Activated CD4-positive, alpha-beta T cell treated with anti-CD3 and anti-CD28 coated beads for 24 hours (primary cell): Measurements from ENCODE around the gene SH3RF3.
"Not testable (repeated sequence)": the region's sequence is repeated elsewhere in the genome, so short reads cannot be mapped to it uniquely, and the experiment has no call there.

Experiments
- DNase-seq, 2 donors: peaks; one replicate each; pipeline ENCODE4 v3.0.0-alpha.2; 2020; ENCODE audit warnings: low read depth in 2 of 2

SH3RF3 gene

DNA sequence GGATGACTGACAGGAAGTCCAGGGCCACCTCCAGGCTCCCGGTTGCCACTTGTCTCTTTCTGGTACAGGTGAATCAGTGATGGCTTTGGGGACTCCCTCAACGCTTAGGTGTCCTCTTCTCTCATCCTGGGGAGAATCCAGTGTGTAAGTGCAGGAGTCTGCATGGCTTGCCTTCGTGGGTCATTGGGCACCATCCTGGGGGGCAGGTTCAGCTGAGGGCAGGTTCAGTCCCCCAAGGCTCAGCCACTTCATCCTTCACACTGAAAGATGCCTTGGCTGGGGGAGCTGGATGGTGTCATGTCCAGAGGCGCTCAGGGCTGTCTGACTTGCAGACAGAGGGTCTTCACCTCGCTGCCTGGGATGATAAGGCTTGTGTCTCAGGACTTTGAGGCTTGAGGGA is 29.2 kb downstream of the SH3RF3 start:
- DNase-seq: no peak

DNA sequence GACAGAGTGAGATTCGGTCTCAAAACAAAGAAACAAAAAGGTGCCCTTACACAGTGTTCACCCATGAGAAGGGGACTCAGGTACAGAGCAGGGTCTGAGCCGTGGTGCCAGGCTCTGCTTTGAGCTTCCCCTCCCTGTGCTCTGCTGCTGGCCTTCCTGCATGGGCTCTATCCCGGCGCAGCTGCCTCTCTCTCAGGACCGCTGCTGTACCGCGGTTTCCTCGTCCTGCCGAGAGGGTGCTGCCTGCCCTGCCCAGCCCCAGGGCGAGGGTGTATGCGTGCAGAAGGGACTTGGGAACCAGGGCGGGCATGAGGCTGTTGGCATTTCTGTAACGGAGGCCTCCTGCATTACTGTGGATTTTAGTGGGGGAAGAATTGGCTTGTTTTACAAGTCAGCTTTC is 30.1 kb downstream of the SH3RF3 start:
- no peak for DNase-seq

DNA sequence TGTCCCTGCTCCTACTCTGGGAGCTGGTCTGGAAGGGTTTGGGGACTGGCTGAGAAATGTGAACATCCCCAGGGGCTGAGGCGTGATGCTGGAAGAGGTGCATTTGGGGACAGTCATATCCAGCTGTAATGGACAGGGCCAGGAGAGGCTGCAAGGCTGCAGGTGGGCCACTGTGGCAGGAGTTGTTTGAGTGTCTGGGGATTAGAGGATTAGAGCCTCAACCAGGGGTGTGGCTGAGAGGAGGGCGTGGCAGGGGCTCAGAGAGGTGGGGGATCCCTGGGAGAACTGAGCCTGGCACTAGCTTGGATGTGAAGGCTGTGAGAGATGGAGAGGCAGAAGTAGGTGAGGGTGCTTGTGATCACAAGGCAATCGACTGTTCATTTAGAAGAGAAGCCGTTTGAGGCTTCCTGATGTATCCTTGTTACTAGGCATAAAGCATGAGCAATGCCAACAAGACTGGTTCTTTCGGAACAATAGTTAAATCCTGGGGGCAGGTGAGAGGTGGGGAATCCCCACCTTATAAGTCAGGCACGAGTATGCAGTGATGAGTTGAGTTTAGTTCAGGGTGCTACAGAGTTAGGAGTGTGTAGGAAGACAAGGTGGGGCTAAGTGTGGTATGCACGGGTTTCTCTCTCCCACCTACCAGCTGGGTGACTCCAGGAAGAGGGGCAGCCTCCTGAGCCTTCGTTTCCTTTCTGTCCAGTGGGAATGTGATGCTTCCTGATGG is 31.9 kb downstream of the SH3RF3 start:
- no peak for DNase-seq

DNA sequence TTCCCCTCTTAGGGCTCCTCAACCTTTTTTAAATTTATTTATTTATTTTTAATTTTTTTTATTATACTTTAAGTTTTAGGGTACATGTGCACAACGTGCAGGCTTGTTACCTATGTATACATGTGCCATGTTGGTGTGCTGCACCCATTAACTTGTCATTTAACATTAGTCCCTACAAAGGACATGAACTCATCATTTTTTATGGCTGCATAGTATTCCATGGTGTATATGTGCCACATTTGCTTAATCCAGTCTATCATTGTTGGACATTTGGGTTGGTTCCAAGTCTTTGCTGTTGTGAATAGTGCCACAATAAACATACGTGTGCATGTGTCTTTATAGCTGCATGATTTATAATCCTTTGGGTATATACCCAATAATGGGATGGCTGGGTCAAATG is 33.4 kb downstream of the SH3RF3 start:
- not testable (repeated sequence) for DNase-seq

DNA sequence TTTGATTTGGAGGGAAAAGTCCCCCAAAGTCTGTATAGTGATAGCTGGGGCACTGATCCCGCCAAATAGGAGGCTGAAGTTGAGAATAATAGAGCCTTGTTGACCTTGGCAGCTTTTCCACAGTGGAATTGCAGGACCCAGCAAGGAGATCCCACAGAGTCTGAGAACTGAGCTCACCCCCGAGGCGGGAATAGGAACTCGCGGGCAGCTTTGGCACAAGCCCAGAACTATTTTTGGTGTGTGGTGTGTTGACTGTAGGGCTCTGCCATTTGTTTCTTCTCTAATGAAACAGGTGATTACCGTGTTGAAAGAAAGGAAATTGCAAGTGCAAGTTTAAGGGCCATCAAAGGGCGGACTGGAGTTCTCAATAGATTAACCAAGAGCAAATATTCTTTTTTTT is 34.0 kb downstream of the SH3RF3 start:
- no peak for DNase-seq

DNA sequence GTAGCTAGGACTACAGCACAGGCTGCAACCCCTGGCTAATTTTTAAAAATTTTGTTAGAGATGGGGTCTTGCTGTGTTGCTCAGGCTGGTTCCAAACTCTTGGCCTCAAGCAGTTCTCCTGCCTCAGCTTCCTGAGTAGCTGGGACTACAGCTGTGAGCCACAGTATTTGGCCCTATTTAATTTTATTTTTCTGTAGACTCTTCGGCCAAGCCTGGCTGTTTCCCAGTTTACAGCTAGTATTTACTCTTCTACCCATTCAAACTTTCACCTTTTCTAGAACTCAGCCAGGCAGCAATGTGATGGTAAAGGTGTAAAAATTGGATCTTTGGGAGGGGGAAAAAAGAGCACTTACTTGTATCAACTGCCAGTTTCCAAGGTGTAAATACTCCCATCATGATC is 35.3 kb downstream of the SH3RF3 start:
- DNase-seq: no peak

DNA sequence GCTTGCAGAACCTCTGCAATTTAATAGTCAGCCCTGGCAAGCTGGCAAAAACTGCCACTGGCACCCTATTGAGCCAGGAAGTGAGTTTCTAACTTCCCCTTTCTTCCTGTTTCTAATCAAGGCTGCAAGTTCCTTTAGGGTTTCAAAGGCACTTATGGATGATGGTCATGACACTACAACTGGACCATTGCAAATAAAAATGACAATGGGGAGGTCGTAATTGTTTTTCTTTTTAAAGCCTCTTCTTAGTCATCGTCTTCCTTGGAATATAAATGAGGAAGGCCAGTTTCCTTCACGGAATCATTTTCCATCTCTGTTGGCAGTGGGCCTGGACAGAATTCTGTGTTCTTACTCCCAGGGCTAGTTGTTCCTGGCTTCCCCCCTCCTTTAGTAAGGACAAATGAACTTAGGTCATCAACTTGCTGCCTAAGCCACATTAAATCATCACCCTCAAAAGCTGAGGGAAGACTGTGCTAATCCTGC is 35.8 kb downstream of the SH3RF3 start:
- DNase-seq: no peak

DNA sequence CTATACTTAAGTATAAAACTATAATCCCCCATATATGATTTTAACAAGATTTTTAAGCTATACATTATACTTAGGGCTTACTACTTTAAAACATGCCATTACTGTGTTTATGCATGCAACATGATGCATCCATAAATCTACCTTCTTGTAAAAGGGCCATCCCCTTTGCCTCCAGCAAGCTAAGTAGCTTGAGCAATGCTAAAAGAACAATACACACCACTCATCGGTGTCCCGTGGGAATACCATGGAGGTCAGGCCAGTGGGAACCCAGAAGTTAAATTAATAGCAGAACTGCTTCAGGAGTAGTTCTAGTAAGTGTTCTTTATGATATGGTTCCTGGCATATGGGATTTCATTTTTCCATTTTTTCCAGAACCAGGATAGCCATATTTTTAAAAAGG is 37.8 kb downstream of the SH3RF3 start:
- no peak for DNase-seq

DNA sequence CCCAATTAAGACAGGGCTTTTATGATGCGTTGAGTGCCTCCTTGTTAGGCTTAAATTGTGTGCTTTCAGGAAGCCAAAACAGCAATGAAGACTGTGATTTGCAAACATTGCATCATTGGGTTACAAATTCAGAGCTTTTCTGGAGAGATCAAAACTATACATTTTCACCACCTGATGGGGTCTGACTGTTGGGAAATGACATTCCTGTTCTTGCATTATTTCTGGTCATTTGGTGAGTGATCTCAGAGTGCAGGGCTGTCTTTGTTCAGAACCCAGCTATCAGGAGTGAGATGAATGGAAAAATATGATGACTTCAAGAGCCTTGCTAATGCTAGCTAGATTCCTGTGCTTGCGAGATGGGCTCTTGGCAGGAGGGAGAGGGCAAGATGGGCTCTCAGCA is 39.1 kb downstream of the SH3RF3 start:
- no peak for DNase-seq

DNA sequence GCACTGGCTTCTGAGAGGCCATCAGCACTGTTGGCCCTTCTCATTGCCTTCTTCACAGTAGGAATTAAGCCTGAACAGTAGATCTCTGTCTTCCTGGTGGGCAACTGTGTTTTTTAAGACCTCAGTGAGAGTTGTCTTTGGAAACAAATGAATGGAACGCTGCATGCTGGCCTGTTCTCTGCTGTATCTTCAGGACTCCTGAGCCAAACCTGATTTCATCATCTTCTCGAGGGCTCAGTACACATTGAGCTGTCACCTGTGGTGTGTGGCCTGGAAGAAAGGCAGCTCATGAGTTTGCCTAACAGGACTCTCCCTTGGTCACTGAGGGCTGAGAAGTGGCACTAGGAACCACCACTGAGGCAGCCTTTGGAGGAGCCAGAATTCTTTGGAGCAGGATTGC is 39.7 kb downstream of the SH3RF3 start:
- DNase-seq: no peak

DNA sequence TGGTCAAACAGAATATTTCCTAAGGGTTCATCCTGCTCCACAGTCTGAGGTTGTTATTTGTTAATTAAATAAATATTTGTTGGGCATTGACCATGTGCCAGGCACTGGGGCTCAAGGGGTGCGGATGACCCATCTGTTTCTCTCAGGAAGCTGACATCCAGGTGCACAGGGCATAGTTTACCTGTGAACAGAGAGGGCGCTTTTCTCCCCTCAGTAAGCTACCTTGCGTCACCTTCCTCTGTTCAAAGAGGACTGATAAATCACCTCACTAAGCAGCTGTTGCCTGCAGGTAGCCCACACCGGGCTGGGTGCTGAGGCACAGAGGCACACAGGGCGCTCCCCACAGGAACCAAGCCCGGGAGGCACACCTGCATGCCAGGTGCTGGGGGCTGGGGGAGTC is 41.6 kb downstream of the SH3RF3 start:
- DNase-seq: no peak

DNA sequence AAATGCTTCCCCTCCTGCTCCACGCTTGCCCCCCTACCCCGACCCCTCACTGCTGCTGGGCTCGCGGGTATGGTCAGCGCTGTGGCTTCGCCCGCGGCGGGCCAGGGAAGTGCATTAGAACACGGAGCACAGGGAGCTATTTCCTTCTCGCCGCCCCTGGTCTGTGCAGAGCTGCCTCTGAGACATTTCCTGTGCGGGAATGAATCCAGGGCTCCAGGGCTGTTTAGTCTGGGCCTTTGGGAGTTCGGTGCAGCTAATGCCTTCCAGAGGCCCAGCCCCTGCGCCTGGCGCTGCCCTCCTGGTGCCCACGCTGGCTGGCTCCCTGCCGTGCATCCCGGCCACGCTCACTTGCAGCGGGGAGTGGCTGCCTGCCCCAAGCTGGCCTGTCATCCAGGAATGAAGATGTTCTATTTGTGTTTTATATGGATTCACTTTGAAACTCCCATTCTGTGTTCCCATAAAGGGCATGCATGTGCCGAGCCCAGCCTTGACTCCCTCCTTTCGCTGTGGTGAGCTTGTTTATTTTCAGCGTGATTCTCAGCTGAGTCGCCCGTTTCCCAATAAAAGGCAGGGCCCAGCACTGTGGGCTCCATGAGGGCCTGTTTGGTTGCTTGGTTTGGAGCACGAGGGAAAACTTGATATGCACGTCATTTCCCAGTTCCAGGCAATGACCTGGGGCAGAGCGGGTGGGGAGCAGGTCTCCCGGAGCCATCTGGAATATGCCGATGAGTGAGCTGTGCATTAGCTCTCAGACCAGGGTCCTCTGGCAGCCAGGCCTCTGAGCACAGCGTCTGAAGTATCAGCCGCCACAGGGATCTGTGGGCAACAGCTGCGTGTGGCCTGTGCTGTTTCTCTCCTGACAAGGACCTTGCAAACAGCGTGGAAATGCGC is 42.7 kb downstream of the SH3RF3 start:
- DNase-seq: no peak

DNA sequence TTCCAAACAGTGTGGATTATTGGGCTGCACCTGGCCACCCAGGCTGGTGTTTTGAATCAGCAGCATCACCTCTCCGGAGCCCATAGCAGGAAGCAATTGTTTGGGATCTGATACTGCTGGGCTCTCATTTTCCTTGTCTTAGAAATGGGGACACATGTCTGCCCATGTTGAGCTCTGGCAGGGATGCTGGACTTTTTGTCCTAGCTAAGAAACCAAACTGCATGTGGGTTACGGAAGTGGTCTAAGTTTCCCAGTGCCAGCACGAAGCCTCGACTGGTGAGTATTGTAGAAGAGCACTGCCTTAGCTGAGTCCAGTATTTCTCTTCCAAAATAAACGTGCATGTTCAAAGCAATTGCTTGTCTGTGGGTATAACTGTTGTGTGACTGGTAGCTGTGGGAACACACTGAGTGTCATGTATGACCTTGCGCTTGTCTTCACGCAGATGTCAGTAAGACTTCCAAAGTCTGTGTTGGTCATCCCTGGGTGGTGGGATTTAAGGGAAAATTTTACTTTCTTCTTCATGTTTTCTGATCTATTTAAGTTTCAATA is 43.6 kb downstream of the SH3RF3 start:
- no peak for DNase-seq

DNA sequence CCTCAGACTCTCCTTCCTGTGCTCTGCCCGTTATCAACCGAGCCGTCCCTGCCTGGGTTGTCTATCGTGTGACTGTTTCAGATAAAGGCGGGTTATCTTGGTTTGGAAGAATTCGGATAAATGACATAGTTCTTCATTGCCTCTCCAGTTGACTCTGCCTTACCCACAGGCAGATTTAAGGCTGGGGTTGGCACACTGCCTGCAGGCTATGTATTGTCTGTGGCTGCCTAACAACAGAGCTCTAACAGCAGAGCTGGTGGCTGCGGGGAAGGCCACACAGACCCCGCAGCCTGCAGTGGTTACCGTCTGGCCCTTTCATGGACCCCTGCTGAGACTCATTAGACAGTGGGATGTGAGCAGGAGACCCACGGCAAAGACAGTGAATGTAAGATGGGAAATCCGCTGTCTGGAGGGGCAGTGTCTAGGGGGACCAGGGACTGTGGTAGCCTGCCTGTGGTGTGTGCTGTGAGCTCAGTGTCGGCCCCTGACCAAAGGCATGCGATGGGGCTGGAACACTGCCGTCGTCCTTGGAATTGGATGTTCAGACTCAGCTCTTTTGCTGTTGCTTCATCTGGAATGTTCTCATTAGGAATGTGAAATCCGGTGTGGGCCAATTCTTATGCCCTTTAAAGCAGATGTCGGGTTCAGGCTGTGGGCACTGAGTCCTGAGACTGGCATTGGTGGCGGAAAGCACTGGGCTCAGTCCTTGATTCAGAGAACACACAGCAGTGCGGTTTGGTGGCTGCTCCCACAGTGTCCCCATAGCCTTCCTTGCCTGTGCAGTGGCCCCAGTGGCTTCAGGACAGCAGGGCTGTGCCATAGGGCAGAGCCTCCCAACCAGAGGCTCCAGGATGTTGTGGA is 44.5 kb downstream of the SH3RF3 start:
- no peak for DNase-seq

DNA sequence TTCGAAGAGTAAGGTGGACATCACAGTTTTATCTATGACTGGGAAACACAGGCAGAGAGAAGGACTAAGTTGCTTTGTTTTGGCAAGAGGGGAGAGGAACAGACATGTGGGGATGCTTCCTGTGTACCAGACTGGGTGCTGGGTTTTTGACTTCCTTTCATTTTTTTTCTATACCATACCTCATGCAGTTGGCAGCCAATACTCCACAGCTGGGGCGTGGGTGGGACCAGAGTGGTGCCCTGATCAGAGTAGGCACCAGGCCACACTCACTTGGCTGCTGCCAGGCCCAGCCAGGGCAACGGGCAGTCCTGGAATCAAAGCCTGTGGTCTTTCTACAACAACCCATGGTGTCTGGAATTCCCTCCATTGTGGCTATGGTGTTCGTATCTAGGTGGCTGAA is 45.2 kb downstream of the SH3RF3 start:
- no peak for DNase-seq

DNA sequence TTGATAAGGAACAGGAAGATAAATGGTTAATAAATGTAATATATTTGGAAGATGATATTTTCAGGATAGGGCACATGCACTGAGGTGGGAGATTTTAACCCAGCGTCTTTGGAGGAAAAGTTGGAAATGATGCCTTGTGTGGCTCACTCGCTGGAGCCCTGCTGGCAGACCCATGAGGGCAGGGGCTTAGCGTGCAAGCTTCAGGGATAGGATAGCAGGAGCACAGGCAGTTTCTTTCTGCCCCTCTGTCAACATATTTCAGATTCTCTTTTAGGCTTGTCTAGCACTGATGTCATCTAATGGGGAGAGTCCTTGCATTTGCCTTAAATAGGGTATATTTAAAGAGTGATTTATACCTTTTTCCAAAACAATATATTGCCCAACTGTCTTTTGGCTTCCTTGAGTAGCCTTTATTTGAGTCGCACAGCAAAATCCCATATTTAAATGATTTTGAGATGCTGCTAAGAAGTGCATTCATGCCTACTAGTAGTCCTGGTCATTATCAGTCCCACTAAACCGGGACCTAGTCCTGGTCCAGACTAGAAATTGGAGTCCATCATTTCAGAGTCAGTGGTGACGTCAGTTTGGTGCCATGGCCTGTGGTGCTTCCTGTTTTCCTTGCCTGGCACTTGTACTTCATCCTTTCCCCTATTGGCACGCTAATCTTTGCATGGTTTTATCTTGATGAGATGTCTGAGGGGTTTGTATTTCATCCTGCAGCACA is 45.8 kb downstream of the SH3RF3 start:
- DNase-seq: no peak

DNA sequence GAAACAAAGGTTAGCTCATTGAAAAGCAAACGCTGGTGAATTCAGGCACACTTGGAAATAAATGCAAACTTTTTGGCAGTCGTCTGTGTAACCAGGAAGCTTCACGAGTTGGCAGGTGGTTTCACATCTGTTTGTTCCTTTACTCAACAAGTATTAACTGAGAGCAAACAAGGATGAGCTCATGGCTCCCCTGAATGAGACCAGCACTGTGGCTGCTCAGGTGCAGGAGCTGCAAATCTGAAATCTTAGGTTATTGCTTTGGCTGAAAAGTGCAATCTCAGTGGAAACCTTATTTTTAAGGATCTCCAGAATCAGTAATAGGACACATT is 46.3 kb downstream of the SH3RF3 start:
- DNase-seq: no peak

DNA sequence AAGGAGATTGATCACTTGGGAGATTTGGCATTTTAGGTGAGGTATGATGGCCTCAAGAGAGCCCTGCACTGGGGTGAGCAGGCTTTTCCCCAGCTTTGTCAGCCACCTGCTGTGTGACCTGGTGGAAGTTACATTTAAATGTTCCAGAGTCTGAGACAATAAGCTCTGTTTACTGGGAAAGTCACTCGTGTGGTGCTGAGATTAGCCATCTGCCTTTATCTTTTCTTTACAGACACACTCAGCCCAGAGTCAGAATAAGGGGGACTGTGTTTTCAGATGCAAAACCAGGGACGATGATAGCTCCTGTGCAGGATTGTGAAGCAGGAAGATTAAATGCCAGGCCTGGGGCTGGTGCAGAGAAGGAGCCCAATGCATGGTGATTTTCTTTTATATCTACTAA is 47.9 kb downstream of the SH3RF3 start:
- no peak for DNase-seq

DNA sequence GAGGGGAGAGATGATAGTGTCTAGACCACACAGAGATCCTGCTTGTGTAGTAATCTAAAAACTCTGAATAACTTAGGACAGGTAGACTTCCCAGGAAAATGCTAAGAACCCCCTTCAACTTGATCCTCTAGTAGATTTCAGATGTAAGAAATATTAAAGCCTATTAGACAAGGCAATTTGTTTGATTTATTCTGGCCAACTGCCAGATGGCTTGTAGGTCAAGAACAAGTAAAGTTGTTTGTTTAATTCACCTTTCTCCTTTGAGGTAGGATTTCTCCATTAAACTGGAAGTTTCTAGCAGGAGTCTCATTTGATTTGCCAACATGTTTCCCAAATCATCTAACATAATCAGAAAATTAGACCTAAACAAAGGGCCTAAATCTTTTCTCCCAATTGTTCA is 48.6 kb downstream of the SH3RF3 start:
- no peak for DNase-seq

DNA sequence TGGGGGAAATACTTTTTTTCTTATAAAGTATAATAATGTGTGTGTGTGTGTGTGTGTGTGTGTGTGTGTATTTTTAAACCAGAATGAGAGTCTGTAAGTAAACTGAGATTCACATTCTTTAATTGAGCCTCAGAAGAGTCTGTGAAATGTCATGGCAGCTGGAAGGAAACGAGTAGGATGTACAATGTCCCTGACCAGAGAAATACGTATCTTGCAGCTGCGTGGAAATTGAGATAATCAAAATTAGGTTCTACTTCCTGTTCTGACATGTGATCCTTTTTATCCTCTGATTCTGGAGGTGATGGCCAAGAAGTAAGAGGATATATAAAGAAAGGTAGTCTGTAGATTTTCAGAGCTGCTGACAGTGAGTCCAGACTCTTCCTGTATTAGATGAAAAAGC is 50.0 kb downstream of the SH3RF3 start:
- DNase-seq: no peak

DNA sequence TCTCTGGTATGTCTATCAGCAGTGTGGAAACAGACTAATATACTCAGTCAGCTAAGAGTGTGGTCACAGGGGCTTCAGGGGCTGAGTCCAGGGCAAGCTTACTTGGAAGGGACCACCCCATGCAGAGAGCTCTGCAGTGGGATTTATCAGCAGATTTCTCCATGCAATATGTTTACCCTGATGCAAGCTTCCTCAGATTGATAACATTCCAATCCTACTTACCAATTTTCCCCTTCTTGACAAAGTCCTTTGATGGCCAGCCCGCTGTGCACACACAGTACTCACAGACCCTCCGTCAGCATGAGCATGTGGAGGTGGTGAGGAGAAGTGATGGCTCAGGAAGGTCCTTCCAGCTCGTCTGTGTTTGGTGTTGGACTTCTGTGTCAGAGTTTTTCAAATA is 51.8 kb downstream of the SH3RF3 start:
- no peak for DNase-seq
